CD1c-positive myeloid dendritic cell (primary cell): ENCODE measurements around the gene TSPAN10.
A peak's percentile ranks its signal among the peaks of the same experiment; 100 is the strongest.

Experiments
- DNase-seq: peaks from one replicate; pipeline ENCODE4 v3.0.0-alpha.2; 2016; ENCODE audit errors: extremely low spot score

Gene TSPAN10

GRCh38 chr17:81635431-81635830 is 1.6 kb upstream of the TSPAN10 start:
- DNase-seq: no peak

GRCh38 chr17:81635973-81636504 is 957 bp upstream of the TSPAN10 start:
- no peak for DNase-seq

GRCh38 chr17:81638683-81639082 is 1.7 kb downstream of the TSPAN10 start:
- DNase-seq: no peak

- DNase-seq: no peak
Observed at GRCh38 chr17:81640011-81640410, 3.0 kb downstream of the TSPAN10 start.

GRCh38 chr17:81641825-81642489 is 5.0 kb downstream of the TSPAN10 start:
- DNase-seq: no peak

- no peak for DNase-seq
Observed at GRCh38 chr17:81644496-81644895, 7.5 kb downstream of the TSPAN10 start.

GRCh38 chr17:81644976-81645952 is 8.3 kb downstream of the TSPAN10 start:
- DNase-seq: no peak

GRCh38 chr17:81646869-81647600 is 10.0 kb downstream of the TSPAN10 start:
- no peak for DNase-seq

GRCh38 chr17:81647640-81648012 is 10.6 kb downstream of the TSPAN10 start:
- no peak for DNase-seq

GRCh38 chr17:81648013-81648706 is 11.2 kb downstream of the TSPAN10 start:
- DNase-seq: no peak

GRCh38 chr17:81648707-81649085 is 11.7 kb downstream of the TSPAN10 start:
- DNase-seq: no peak

GRCh38 chr17:81650951-81651350 is 14.0 kb downstream of the TSPAN10 start:
- no peak for DNase-seq

- DNase-seq: no peak
Observed at GRCh38 chr17:81651692-81652091, 14.7 kb downstream of the TSPAN10 start.

GRCh38 chr17:81652906-81653771 is 16.1 kb downstream of the TSPAN10 start:
- DNase-seq: no peak

GRCh38 chr17:81655378-81656117 is 18.6 kb downstream of the TSPAN10 start:
- DNase-seq: peak; percentile 10

GRCh38 chr17:81656118-81656743 is 19.2 kb downstream of the TSPAN10 start, which contains the start of gene PDE6G:
Gene PDE6G (minus strand): TSS chr17:81656542. CDS start chr17:81653305, 3,237 bp downstream.
- DNase-seq: no peak

GRCh38 chr17:81656835-81657234 is 19.8 kb downstream of the TSPAN10 start:
- no peak for DNase-seq

GRCh38 chr17:81659038-81659437 is 22.0 kb downstream of the TSPAN10 start:
- no peak for DNase-seq

- DNase-seq: no peak
Observed at GRCh38 chr17:81660441-81660840, 23.4 kb downstream of the TSPAN10 start.
